ENCODE results near the gene KIF18B. TPM values are rescaled to one million over a fixed set of nuclear protein-coding genes. Genes with fewer than 3 reads are reported as not detected.

KIF18B gene
- polyA plus RNA-seq, 1 experiment, result 10.6 TPM

- no peak for TF ChIP-seq CTCF (IDR thresholded peaks at IDR 0.05; ENCODE audit: insufficient read depth, low read depth, low read length)
- DNase-seq (ENCODE audit: low read depth), result no peak
- no peak overlapping the region for H3K4me3 ChIP-seq (ENCODE audit: low read depth, low read length)
- ChIA-PET POLR2A (no interaction called here), CTCF (interaction anchor here (3.2 kb wide), 1 partner anchor 87 kb away, joined by 12 read pairs; no protein-coding TSS in a partner anchor)
- H3K36me3 ChIP-seq (ENCODE audit: control insufficient read depth, insufficient read depth, low read length), result peaks cover 4% of the 10 kb centered on the region
- H3K27me3 ChIP-seq (ENCODE audit: control insufficient read depth, insufficient read depth, low read length), result no peaks in the 10 kb centered on the region
These were observed 12.8 kb downstream of the KIF18B start for GRCh38 chr17:44934745-44935105.

- TF ChIP-seq CTCF (IDR thresholded peaks at IDR 0.05; ENCODE audit: insufficient read depth, low read depth, low read length), result no peak
- Histone ChIP-seq H3K4me3 (ENCODE audit: low read depth, low read length) (no peak overlapping the region), H3K36me3 (ENCODE audit: control insufficient read depth, insufficient read depth, low read length) (peaks cover 6% of the 10 kb centered on the region), H3K27me3 (ENCODE audit: control insufficient read depth, insufficient read depth, low read length) (no peaks in the 10 kb centered on the region)
- ChIA-PET CTCF (interaction anchor here (3.2 to 4.1 kb wide), 2 partner anchors 14 to 87 kb away, joined by 12 to 29 read pairs; no protein-coding TSS in a partner anchor), POLR2A (no interaction called here)
- DNase-seq (ENCODE audit: low read depth), result no peak
These were observed 13.5 kb downstream of the KIF18B start for GRCh38 chr17:44933824-44934744.

- no peak for DNase-seq (ENCODE audit: low read depth)
- H3K36me3 ChIP-seq (ENCODE audit: control insufficient read depth, insufficient read depth, low read length), result peaks cover 7% of the 10 kb centered on the region
- TF ChIP-seq CTCF (IDR thresholded peaks at IDR 0.05; ENCODE audit: insufficient read depth, low read depth, low read length), result no peak
- ChIA-PET CTCF (interaction anchor here (0.5 to 4.1 kb wide), 3 partner anchors 12 to 89 kb away, joined by 4 to 29 read pairs (median 6); no protein-coding TSS in a partner anchor), POLR2A (no interaction called here)
- H3K4me3 ChIP-seq (ENCODE audit: low read depth, low read length), result no peak overlapping the region
- H3K27me3 ChIP-seq (ENCODE audit: control insufficient read depth, insufficient read depth, low read length), result no peaks in the 10 kb centered on the region
These were observed 14.8 kb downstream of the KIF18B start for GRCh38 chr17:44932787-44933097.

- DNase-seq (ENCODE audit: low read depth), result no peak
- POLR2A ChIA-PET, result no interaction called here
- TF ChIP-seq CTCF (IDR thresholded peaks at IDR 0.05; ENCODE audit: insufficient read depth, low read depth, low read length), result no peak
These were observed 15.3 kb downstream of the KIF18B start for GRCh38 chr17:44932096-44932786.

GRCh38 chr17:44931376-44931775 is 16.2 kb downstream of the KIF18B start:
- no peak for DNase-seq (ENCODE audit: low read depth)
- ChIA-PET CTCF (interaction anchor here (1.6 to 4.1 kb wide), 3 partner anchors 9 to 88 kb away, joined by 4 to 29 read pairs (median 7); no protein-coding TSS in a partner anchor), POLR2A (no interaction called here)
- peaks cover 10% of the 10 kb centered on the region for H3K36me3 ChIP-seq (ENCODE audit: control insufficient read depth, insufficient read depth, low read length)
- H3K27me3 ChIP-seq (ENCODE audit: control insufficient read depth, insufficient read depth, low read length), result no peaks in the 10 kb centered on the region
- no peak for TF ChIP-seq CTCF (IDR thresholded peaks at IDR 0.05; ENCODE audit: insufficient read depth, low read depth, low read length)
- H3K4me3 ChIP-seq (ENCODE audit: low read depth, low read length), result no peak overlapping the region

More at GRCh38 chr17:44932096-44932786, 15.3 kb downstream of the KIF18B start:
- Histone ChIP-seq H3K27me3 (ENCODE audit: control insufficient read depth, insufficient read depth, low read length) (no peaks in the 10 kb centered on the region), H3K4me3 (ENCODE audit: low read depth, low read length) (no peak overlapping the region), H3K36me3 (ENCODE audit: control insufficient read depth, insufficient read depth, low read length) (peaks cover 7% of the 10 kb centered on the region)
- CTCF ChIA-PET, result interaction anchor here (1.9 to 4.1 kb wide), 2 partner anchors 12 to 89 kb away, joined by 6 to 29 read pairs; no protein-coding TSS in a partner anchor

Measured in BJ (cell line).